Measurements from ENCODE around the gene MYO3B.

GRCh38 chr2:170276056-170276455 is 98.1 kb downstream of the MYO3B start:
- TF ChIP-seq GATA2 (IDR thresholded peaks at IDR 0.05; ENCODE audit: low read depth, low read length) (no peak), GATA3 (IDR thresholded peaks at IDR 0.05; ENCODE audit: low read depth, low read length) (no peak)
